DOHH2 (cell line): Measurements from ENCODE around the gene GJC1.

Experiments used
- CTCF ChIP-seq: fragments of 200-600 bp; sonication (generic); IDR thresholded peaks from one replicate; pipeline ENCODE4 v1.5.1; 2014; ENCODE audit warnings: antibody characterized with exemption, mild to moderate bottlenecking, low read depth, low read length; ENCODE audit not compliant: poor library complexity, severe bottlenecking
- EZH2phosphoT487 ChIP-seq: fragments of 200-600 bp; sonication (generic); IDR thresholded peaks from 2 replicates; pipeline ENCODE4 v1.6.1; 2017; ENCODE audit warnings: borderline replicate concordance, mild to moderate bottlenecking, antibody characterized with exemption, low read length, moderate library complexity, mixed read lengths

GRCh38 chr17:44812263-44812662, 17.8 kb downstream of the GJC1 start:
- no peak for TF ChIP-seq CTCF
- no peak for TF ChIP-seq EZH2phosphoT487
